HK-2 (cell line): ENCODE results near the gene SORCS3.

Source experiments
- DNase-seq: peaks from one replicate; pipeline ENCODE4 v3.0.0-alpha.2; 2018; ENCODE audit not compliant: unreplicated experiment

The SORCS3 gene

GRCh38 chr10:104777086-104777799 is 136.2 kb downstream of the SORCS3 start:
- DNase-seq, result no peak

- no peak for DNase-seq
These were observed 137.3 kb downstream of the SORCS3 start for GRCh38 chr10:104778371-104778770.

- DNase-seq, result no peak
These were observed 138.6 kb downstream of the SORCS3 start for GRCh38 chr10:104779701-104780100.

GRCh38 chr10:104780165-104780564 is 139.1 kb downstream of the SORCS3 start:
- no peak for DNase-seq

- DNase-seq, result no peak
These were observed 140.0 kb downstream of the SORCS3 start for GRCh38 chr10:104780946-104781595.

GRCh38 chr10:104784452-104784851 is 143.4 kb downstream of the SORCS3 start:
- DNase-seq, result no peak

GRCh38 chr10:104791471-104791870 is 150.4 kb downstream of the SORCS3 start:
- no peak for DNase-seq

- DNase-seq, result no peak
These were observed 154.3 kb downstream of the SORCS3 start for GRCh38 chr10:104795411-104795810.

GRCh38 chr10:104796823-104797222 is 155.7 kb downstream of the SORCS3 start:
- DNase-seq, result no peak

- no peak for DNase-seq
These were observed 161.9 kb downstream of the SORCS3 start for GRCh38 chr10:104802941-104803340.

GRCh38 chr10:104804880-104805279 is 163.8 kb downstream of the SORCS3 start:
- no peak for DNase-seq

GRCh38 chr10:104806801-104807200 is 165.7 kb downstream of the SORCS3 start:
- no peak for DNase-seq

- DNase-seq, result no peak
These were observed 166.7 kb downstream of the SORCS3 start for GRCh38 chr10:104807581-104808310.

GRCh38 chr10:104809288-104810090 is 168.4 kb downstream of the SORCS3 start:
- peak; percentile 12 for DNase-seq

GRCh38 chr10:104811166-104811565 is 170.1 kb downstream of the SORCS3 start:
- no peak for DNase-seq

GRCh38 chr10:104816501-104816900 is 175.4 kb downstream of the SORCS3 start:
- no peak for DNase-seq

GRCh38 chr10:104819731-104820130 is 178.6 kb downstream of the SORCS3 start:
- DNase-seq, result no peak

GRCh38 chr10:104822088-104822487 is 181.0 kb downstream of the SORCS3 start:
- DNase-seq, result no peak

GRCh38 chr10:104824380-104825006 is 183.4 kb downstream of the SORCS3 start:
- DNase-seq, result peak; percentile 58

- no peak for DNase-seq
These were observed 190.2 kb downstream of the SORCS3 start for GRCh38 chr10:104831272-104831671.

- DNase-seq, result no peak
These were observed 193.5 kb downstream of the SORCS3 start for GRCh38 chr10:104834580-104834979.
